T-helper 2 cell treated with Interferon-gamma antibody and Interleukin-4, amounts not matched to agents 100 ng/mL and 5 ng/mL, for 36 hours (primary cell): ENCODE data around the gene RFC4. TPM values are rescaled to one million over a fixed set of nuclear protein-coding genes. Genes with fewer than 3 reads are reported as not detected.

ENCODE experiments used
- intact Hi-C: fragments of 100-400 bp; cut with micrococcal nuclease; formaldehyde crosslinking; loops from one replicate; pipeline ENCODE4 v1.15.1; 2023
- total RNA-seq: library from RNA; stranded (reverse); gene quantifications from 2 replicates; pipeline ENCODE4 v1.2.3, GENCODE V29; 2022

Gene RFC4
- total RNA-seq, 1 donor from 2014 or later = 79.5 TPM

- intact Hi-C loops = no loop called here
These were observed 17.6 kb downstream of the RFC4 start for GRCh38 chr3:186788482-186789370.

- intact Hi-C loops = no loop called here
These were observed 18.4 kb downstream of the RFC4 start for GRCh38 chr3:186787642-186788481.

GRCh38 chr3:186786922-186787321 lies 19.4 kb downstream of the RFC4 start:
- intact Hi-C loops = no loop called here

- intact Hi-C loops = loop anchor here (2.0 kb wide), 1 partner anchor 41 kb away; no protein-coding TSS in a partner anchor
These were observed 20.7 kb downstream of the RFC4 start for GRCh38 chr3:186785495-186786018.

GRCh38 chr3:186784820-186785494 lies 21.3 kb downstream of the RFC4 start:
- intact Hi-C loops = loop anchor here (2.0 kb wide), 1 partner anchor 42 kb away; no protein-coding TSS in a partner anchor

GRCh38 chr3:186783731-186784515 lies 22.4 kb downstream of the RFC4 start:
- intact Hi-C loops = loop anchor here (1.0 to 2.0 kb wide), 7 partner anchors 12 to 847 kb away; partner anchors contain the start of genes DNAJB11, RFC4 and RPL39L

- intact Hi-C loops = loop anchor here (1.0 to 2.0 kb wide), 6 partner anchors 11 to 846 kb away; partner anchors contain the start of genes DNAJB11, RFC4 and RPL39L
These were observed 23.1 kb downstream of the RFC4 start, which contains the start of gene EIF4A2 for GRCh38 chr3:186783058-186783730. Gene EIF4A2, plus strand, starts transcription at chr3:186783577. Its CDS starts 34 bp downstream, at chr3:186783611.

- intact Hi-C loops = loop anchor here (1.0 to 2.0 kb wide), 6 partner anchors 10 to 845 kb away; partner anchors contain the start of genes DNAJB11, RFC4 and RPL39L
These were observed 23.7 kb downstream of the RFC4 start for GRCh38 chr3:186782542-186783057.

- intact Hi-C loops = no loop called here
These were observed 27.1 kb downstream of the RFC4 start for GRCh38 chr3:186779204-186779603.

GRCh38 chr3:186775999-186776398 lies 30.3 kb downstream of the RFC4 start:
- intact Hi-C loops = no loop called here

GRCh38 chr3:186772701-186773417 lies 33.4 kb downstream of the RFC4 start:
- intact Hi-C loops = loop anchor here (1.0 kb wide), 1 partner anchor 10 kb away; the partner anchor contains the start of gene EIF4A2

- intact Hi-C loops = loop anchor here (1.0 kb wide), 1 partner anchor 11 kb away; the partner anchor contains the start of gene EIF4A2
These were observed 34.0 kb downstream of the RFC4 start for GRCh38 chr3:186772281-186772694.

GRCh38 chr3:186760897-186761447 lies 45.3 kb downstream of the RFC4 start:
- intact Hi-C loops = no loop called here

- intact Hi-C loops = no loop called here
These were observed 46.0 kb downstream of the RFC4 start for GRCh38 chr3:186760141-186760833.

- intact Hi-C loops = no loop called here
These were observed 46.9 kb downstream of the RFC4 start for GRCh38 chr3:186759231-186759930.

- intact Hi-C loops = no loop called here
These were observed 48.5 kb downstream of the RFC4 start for GRCh38 chr3:186757686-186758220.
